GM18909 (cell line): Measurements from ENCODE around the gene CYTIP.
"Not testable (repeated sequence)": the region's sequence is repeated elsewhere in the genome, so short reads cannot be mapped to it uniquely, and the experiment has no call there.

Source experiments
- ATAC-seq: cut with Tn5 transposase; IDR thresholded peaks from one replicate; pipeline ENCODE4 v1.9.1; 2021; ENCODE audit warnings: mild to moderate bottlenecking; ENCODE audit not compliant: unreplicated experiment, poor library complexity

CYTIP gene

GRCh38 chr2:157386747-157387146, 57.1 kb downstream of the CYTIP start:
- no peak for ATAC-seq

GRCh38 chr2:157386247-157386646, 57.6 kb downstream of the CYTIP start:
- ATAC-seq = no peak

GRCh38 chr2:157377861-157378260, 66.0 kb downstream of the CYTIP start:
- no peak for ATAC-seq

GRCh38 chr2:157376041-157376440, 67.8 kb downstream of the CYTIP start:
- ATAC-seq = no peak

DNA sequence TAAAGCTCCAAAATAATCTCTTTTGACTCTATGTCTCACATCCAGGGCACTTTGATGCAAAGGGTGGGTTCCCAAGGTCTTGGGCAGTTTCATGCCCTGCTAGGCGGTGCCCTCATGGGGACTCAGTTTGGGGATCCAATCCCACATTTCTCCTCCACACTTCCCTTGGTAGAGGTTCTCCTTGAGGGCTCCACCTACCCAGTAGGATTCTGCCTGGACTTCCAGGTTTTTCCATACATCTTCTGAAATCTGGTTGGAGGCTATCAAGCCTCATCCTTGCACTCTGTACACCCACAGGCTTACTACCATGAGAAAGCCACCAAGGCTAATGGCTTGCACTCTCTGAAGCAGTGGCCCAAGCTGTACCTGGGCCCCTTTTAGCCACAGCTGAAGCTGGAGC, 68.5 kb downstream of the CYTIP start:
- ATAC-seq = no peak

GRCh38 chr2:157368508-157368907, 75.4 kb downstream of the CYTIP start:
- not testable (repeated sequence) for ATAC-seq

DNA sequence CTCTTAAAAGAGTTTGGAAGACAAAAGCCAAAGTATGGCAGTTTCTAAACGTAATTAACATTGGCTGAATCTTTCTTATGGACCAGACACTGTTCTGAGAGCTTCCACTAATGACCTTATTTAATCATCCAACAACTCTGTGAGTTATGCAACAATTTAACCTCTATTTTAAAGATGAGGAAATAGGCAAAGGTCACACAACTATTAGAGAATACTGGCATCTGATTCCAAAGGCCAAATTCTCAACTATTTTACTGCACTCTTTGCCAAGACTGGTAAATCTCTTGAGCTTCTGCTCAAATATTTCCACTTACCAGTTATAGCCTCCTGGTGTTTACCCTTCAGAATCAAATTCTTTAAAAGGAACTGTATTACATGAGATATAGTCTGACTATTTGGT, 76.2 kb downstream of the CYTIP start:
- ATAC-seq = no peak
